ENCODE results near the gene ACOXL. TPM values are rescaled to one million over a fixed set of nuclear protein-coding genes. Genes with fewer than 3 reads are reported as not detected.

The ACOXL gene
- total RNA-seq, 2 donors from 2014 or later, result 0.52 TPM; not detected in 1

- Histone ChIP-seq H3K27me3 (no peaks in the 10 kb centered on the region), H3K4me3 (no peak overlapping the region), H3K9me3 (no peaks in the 10 kb centered on the region), H3K4me1 (peaks cover 12% of the 10 kb centered on the region), H3K36me3 (replicated peaks in 1 of 2; ENCODE audit: insufficient read depth in 1 of 2, low read depth in 2 of 2) (no peaks in the 10 kb centered on the region), H3K27ac (no peak overlapping the region)
- DNase-seq, result no peak
- ATAC-seq, result no peak
- intact Hi-C loops (cut with DNase I), result no loop called here
- whole genome bisulfite sequencing, 2 donors, result 86% methylated on average over 2 of the region's 2 CpGs
- TF ChIP-seq CTCF (IDR thresholded peaks at IDR 0.05), result no peak
- TF ChIP-seq POLR2A (IDR thresholded peaks at IDR 0.05), result no peak
Measured at GRCh38 chr2:110774701-110775100, 42.3 kb downstream of the ACOXL start.

- ATAC-seq (no peak), DNase-seq (no peak)
- Histone ChIP-seq H3K36me3 (replicated peaks in 1 of 2; ENCODE audit: insufficient read depth in 1 of 2, low read depth in 2 of 2) (no peaks in the 10 kb centered on the region), H3K9me3 (no peaks in the 10 kb centered on the region), H3K4me1 (peaks cover 12% of the 10 kb centered on the region), H3K27me3 (no peaks in the 10 kb centered on the region), H3K4me3 (no peak overlapping the region), H3K27ac (no peak overlapping the region)
- intact Hi-C loops (cut with DNase I), result no loop called here
- TF ChIP-seq CTCF (IDR thresholded peaks at IDR 0.05) (no peak), POLR2A (IDR thresholded peaks at IDR 0.05) (no peak)
- 84 to 90% methylated on average over 10 to 12 of the region's 12 CpGs for WGBS, 2 donors
Measured at GRCh38 chr2:110777531-110778311, 45.3 kb downstream of the ACOXL start.

- ATAC-seq, result no peak
- DNase-seq, result no peak
- Histone ChIP-seq H3K4me3 (no peak overlapping the region), H3K36me3 (replicated peaks in 1 of 2; ENCODE audit: insufficient read depth in 1 of 2, low read depth in 2 of 2) (no peaks in the 10 kb centered on the region), H3K4me1 (peaks cover 7% of the 10 kb centered on the region), H3K9me3 (no peaks in the 10 kb centered on the region), H3K27me3 (no peaks in the 10 kb centered on the region), H3K27ac (no peak overlapping the region)
- no peak for TF ChIP-seq POLR2A (IDR thresholded peaks at IDR 0.05)
- no peak for TF ChIP-seq CTCF (IDR thresholded peaks at IDR 0.05)
- WGBS, 2 donors, result 85 to 89% methylated on average over 3 of the region's 3 CpGs
- intact Hi-C loops (cut with DNase I), result no loop called here
Measured at GRCh38 chr2:110780461-110780860, 48.1 kb downstream of the ACOXL start.

GRCh38 chr2:110783196-110783873 is 51.0 kb downstream of the ACOXL start:
- WGBS, 2 donors, result 39 to 49% methylated on average over 3 of the region's 3 CpGs
- TF ChIP-seq POLR2A (IDR thresholded peaks at IDR 0.05) (no peak), CTCF (IDR thresholded peaks at IDR 0.05) (no peak)

More at GRCh38 chr2:110783196-110783873, 51.0 kb downstream of the ACOXL start:
- Histone ChIP-seq H3K27me3 (no peaks in the 10 kb centered on the region), H3K36me3 (replicated peaks in 1 of 2; ENCODE audit: insufficient read depth in 1 of 2, low read depth in 2 of 2) (no peaks in the 10 kb centered on the region), H3K9me3 (no peaks in the 10 kb centered on the region), H3K27ac (no peak overlapping the region), H3K4me1 (peaks cover 7% of the 10 kb centered on the region), H3K4me3 (no peak overlapping the region)
- intact Hi-C loops (cut with DNase I), result no loop called here
- ATAC-seq, result no peak
- DNase-seq, result no peak

All from body of pancreas (tissue), 4 donors.